Thyroid gland (tissue), 4 donors: ENCODE data around the gene DDX25.

Source experiments
- POLR2A ChIP-seq, 2 donors: fragments of 450-650 bp; IDR thresholded peaks; one replicate each; pipeline ENCODE4 v1.6.1; 2017; ENCODE audit warnings: antibody characterized with exemption in 2 of 2, mild to moderate bottlenecking in 2 of 2, moderate library complexity in 1 of 2
- TF ChIP-seq, protein P1 (sequence below), 6 experiments: fragments of 200-600 bp in 3 of 6; fragments of 450-650 bp in 3 of 6; sonication (generic) in 3 of 6; IDR thresholded peaks; one replicate each; pipeline ENCODE4 v1.5.1; 2016 to 2019; ENCODE audit warnings: antibody characterized with exemption in 6 of 6, mild to moderate bottlenecking in 2 of 6, inconsistent platforms in 1 of 6, moderate library complexity in 1 of 6

DNA sequence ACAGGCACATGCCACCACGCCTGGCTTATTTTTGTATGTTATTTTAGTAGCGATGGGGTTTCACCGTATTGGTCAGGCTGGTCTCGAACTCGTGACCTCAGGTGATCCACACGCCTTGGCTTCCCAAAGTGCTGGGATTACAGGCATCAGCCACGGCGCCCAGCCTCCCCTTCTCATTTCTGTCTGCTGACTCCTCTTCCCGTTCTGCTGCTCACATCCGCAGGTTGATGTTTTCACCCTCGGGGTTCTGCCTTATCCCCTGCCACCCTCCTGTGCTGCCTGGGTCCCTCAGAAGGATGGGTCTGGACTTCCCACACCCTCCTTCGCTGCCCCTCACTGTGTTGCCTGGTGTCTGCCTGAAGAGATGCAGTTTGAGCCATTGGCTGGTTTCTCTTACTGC, 22.4 kb downstream of the DDX25 start:
- TF ChIP-seq, protein P1, sequence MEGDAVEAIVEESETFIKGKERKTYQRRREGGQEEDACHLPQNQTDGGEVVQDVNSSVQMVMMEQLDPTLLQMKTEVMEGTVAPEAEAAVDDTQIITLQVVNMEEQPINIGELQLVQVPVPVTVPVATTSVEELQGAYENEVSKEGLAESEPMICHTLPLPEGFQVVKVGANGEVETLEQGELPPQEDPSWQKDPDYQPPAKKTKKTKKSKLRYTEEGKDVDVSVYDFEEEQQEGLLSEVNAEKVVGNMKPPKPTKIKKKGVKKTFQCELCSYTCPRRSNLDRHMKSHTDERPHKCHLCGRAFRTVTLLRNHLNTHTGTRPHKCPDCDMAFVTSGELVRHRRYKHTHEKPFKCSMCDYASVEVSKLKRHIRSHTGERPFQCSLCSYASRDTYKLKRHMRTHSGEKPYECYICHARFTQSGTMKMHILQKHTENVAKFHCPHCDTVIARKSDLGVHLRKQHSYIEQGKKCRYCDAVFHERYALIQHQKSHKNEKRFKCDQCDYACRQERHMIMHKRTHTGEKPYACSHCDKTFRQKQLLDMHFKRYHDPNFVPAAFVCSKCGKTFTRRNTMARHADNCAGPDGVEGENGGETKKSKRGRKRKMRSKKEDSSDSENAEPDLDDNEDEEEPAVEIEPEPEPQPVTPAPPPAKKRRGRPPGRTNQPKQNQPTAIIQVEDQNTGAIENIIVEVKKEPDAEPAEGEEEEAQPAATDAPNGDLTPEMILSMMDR (IDR thresholded peaks at IDR 0.05): no peak
- no peak for TF ChIP-seq POLR2A (IDR thresholded peaks at IDR 0.05)
